ENCODE results near the gene CCNY.

- TF ChIP-seq, protein P1, sequence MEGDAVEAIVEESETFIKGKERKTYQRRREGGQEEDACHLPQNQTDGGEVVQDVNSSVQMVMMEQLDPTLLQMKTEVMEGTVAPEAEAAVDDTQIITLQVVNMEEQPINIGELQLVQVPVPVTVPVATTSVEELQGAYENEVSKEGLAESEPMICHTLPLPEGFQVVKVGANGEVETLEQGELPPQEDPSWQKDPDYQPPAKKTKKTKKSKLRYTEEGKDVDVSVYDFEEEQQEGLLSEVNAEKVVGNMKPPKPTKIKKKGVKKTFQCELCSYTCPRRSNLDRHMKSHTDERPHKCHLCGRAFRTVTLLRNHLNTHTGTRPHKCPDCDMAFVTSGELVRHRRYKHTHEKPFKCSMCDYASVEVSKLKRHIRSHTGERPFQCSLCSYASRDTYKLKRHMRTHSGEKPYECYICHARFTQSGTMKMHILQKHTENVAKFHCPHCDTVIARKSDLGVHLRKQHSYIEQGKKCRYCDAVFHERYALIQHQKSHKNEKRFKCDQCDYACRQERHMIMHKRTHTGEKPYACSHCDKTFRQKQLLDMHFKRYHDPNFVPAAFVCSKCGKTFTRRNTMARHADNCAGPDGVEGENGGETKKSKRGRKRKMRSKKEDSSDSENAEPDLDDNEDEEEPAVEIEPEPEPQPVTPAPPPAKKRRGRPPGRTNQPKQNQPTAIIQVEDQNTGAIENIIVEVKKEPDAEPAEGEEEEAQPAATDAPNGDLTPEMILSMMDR (IDR thresholded peaks at IDR 0.05) = no peak
- no peak for TF ChIP-seq EP300 (IDR thresholded peaks at IDR 0.05)
- no peak for TF ChIP-seq POLR2A (IDR thresholded peaks at IDR 0.05)
- no peak for TF ChIP-seq POLR2AphosphoS5 (IDR thresholded peaks at IDR 0.05)
These were observed 26.5 kb downstream of the CCNY start for GRCh38 chr10:35362701-35363350.

All from suprapubic skin (tissue), 4 donors.